ENCODE results near the gene TMEM225B. TPM values are rescaled to one million over a fixed set of nuclear protein-coding genes. Genes with fewer than 3 reads are reported as not detected.

Gene TMEM225B
- total and polyA plus RNA-seq, 7 donors = 0.20 to 0.86 (median 0.42) TPM; not detected in 2

DNA sequence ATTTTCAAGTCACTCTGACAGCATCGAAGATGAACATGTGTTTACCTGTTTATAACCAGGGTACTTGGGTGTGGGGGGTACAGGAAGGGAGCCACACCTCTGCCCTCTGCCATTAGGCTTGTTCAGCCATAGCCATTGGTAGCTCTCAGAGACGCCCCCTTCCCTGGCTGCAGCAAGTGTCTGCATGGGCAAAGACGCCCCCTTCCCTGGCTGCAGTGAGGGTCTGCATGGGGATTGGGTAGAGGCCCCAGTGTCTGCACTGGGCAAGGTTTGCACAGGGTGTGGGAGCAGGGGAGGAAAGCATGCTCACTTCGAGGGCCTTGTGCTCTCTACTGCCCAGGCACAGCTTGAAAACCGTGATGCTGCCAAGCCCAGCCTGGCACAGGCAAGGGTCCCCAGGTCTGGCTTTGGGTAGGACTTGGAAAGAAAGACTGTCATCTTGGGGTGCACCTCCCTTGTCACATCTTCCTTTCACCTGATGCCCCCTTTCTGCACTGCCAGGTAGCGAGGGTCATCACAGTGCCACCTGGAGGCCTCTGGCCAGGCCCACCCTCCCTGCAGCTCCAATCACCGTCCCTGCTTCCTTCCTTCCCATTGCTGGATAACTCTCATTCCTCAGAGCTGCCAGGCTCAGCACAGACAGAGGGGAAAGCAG, 3.7 kb downstream of the TMEM225B start:
- TF ChIP-seq, protein P1, sequence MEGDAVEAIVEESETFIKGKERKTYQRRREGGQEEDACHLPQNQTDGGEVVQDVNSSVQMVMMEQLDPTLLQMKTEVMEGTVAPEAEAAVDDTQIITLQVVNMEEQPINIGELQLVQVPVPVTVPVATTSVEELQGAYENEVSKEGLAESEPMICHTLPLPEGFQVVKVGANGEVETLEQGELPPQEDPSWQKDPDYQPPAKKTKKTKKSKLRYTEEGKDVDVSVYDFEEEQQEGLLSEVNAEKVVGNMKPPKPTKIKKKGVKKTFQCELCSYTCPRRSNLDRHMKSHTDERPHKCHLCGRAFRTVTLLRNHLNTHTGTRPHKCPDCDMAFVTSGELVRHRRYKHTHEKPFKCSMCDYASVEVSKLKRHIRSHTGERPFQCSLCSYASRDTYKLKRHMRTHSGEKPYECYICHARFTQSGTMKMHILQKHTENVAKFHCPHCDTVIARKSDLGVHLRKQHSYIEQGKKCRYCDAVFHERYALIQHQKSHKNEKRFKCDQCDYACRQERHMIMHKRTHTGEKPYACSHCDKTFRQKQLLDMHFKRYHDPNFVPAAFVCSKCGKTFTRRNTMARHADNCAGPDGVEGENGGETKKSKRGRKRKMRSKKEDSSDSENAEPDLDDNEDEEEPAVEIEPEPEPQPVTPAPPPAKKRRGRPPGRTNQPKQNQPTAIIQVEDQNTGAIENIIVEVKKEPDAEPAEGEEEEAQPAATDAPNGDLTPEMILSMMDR (IDR thresholded peaks at IDR 0.05) = no peak
- H3K27me3 ChIP-seq (ENCODE audit: insufficient read depth in 3 of 3, low read length in 2 of 3) = peaks cover 0 to 2% (median 0%) of the 10 kb centered on the region in 3 donors
- WGBS, 3 donors = 53 to 70% (median 60%) methylated on average over 7 of the region's 7 CpGs
- no peaks in the 10 kb centered on the region for H3K4me1 ChIP-seq
- no peaks in the 10 kb centered on the region for H3K9me3 ChIP-seq
- H3K4me3 ChIP-seq = no peak overlapping the region
- intact Hi-C loops (cut with DNase I) = no loop called here
- ATAC-seq (no peak), DNase-seq (no peak)
- H3K36me3 ChIP-seq (ENCODE audit: insufficient read depth in 1 of 2, low read depth in 1 of 2) = no peaks in the 10 kb centered on the region
- H3K27ac ChIP-seq = no peak overlapping the region

DNA sequence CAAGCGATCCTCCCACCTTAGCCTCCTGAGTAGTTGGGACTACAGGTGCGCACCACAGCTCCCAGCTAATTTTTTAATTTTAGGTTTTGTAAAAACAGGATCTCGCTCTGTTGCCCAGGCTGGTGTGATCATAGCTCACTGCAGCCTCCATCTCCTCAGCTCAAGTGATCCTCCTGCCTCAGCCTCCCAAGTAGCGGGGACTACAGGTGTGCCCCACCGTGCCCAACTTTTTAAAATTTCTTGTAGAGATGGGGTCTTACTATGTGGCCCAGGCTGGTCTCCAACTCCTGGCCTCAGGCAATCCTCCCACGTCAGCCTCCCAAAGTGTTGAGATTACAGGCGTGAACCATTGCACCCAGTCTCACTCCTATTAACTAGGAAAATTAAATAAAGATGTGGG, 7.5 kb downstream of the TMEM225B start:
- Histone ChIP-seq H3K27me3 (ENCODE audit: insufficient read depth in 3 of 3, low read length in 2 of 3) (no peaks in the 10 kb centered on the region), H3K9me3 (no peaks in the 10 kb centered on the region), H3K4me1 (no peaks in the 10 kb centered on the region), H3K27ac (no peak overlapping the region), H3K4me3 (no peak overlapping the region), H3K36me3 (ENCODE audit: insufficient read depth in 1 of 2, low read depth in 1 of 2) (no peaks in the 10 kb centered on the region)
- intact Hi-C loops (cut with DNase I) = no loop called here
- no peak for DNase-seq
- WGBS, 3 donors = 90 to 94% (median 92%) methylated on average over 7 of the region's 7 CpGs
- TF ChIP-seq, protein P1 (IDR thresholded peaks at IDR 0.05) = no peak
- no peak for ATAC-seq

DNA sequence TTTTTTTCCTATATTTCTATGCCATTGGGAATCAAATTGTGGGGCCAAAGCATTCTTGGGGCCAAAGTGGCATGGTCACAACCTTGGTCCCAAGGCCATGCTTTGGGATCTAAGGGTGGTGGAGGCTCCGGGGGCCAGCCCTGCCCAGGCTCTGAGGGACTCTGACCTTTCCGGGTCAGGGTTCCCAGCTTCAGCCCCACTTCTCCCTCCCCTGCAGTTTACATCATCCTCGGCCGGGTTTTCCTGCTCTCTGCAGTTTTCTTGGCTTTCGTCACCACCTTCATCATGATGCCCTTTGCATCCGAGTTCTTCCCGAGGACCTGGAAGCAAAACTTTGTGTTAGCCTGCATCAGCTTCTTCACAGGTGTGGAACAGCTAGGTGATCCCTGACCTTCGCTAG, 8.5 kb downstream of the TMEM225B start:
- Histone ChIP-seq H3K27me3 (ENCODE audit: insufficient read depth in 3 of 3, low read length in 2 of 3) (no peaks in the 10 kb centered on the region), H3K4me3 (no peak overlapping the region), H3K27ac (no peak overlapping the region), H3K36me3 (ENCODE audit: insufficient read depth in 1 of 2, low read depth in 1 of 2) (no peaks in the 10 kb centered on the region), H3K4me1 (no peaks in the 10 kb centered on the region), H3K9me3 (no peaks in the 10 kb centered on the region)
- DNase-seq (no peak), ATAC-seq (no peak)
- TF ChIP-seq, protein P1 (IDR thresholded peaks at IDR 0.05) = no peak
- intact Hi-C loops (cut with DNase I) = no loop called here
- WGBS, 3 donors = 60 to 66% (median 64%) methylated on average over 8 of the region's 8 CpGs

DNA sequence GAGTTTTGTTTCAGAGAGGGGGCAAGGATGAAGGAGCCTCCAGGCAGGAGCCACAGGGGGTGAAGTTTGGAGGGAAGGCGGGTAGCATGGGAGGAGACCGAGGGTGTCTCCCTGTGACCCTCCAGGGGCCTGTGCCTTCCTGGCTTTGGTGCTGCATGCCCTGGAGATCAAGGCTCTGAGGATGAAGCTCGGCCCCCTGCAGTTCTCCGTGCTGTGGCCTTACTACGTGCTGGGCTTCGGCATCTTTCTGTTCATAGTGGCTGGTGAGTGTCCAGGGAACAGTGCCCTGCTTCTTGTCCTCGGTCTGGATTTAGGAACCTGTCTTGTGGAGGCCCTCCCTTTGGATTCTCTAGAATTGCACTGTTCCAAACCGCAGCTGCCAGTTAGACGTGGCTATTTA, 9.5 kb downstream of the TMEM225B start:
- intact Hi-C loops (cut with DNase I) = no loop called here
- TF ChIP-seq, protein P1 (IDR thresholded peaks at IDR 0.05) = no peak
- no peaks in the 10 kb centered on the region for H3K27me3 ChIP-seq (ENCODE audit: insufficient read depth in 3 of 3, low read length in 2 of 3)
- 73 to 76% (median 75%) methylated on average over 9 of the region's 9 CpGs for WGBS, 3 donors
- no peak overlapping the region for H3K27ac ChIP-seq
- ATAC-seq = no peak
- H3K9me3 ChIP-seq = no peaks in the 10 kb centered on the region
- no peaks in the 10 kb centered on the region for H3K4me1 ChIP-seq
- DNase-seq = no peak
- no peak overlapping the region for H3K4me3 ChIP-seq
- no peaks in the 10 kb centered on the region for H3K36me3 ChIP-seq (ENCODE audit: insufficient read depth in 1 of 2, low read depth in 1 of 2)

DNA sequence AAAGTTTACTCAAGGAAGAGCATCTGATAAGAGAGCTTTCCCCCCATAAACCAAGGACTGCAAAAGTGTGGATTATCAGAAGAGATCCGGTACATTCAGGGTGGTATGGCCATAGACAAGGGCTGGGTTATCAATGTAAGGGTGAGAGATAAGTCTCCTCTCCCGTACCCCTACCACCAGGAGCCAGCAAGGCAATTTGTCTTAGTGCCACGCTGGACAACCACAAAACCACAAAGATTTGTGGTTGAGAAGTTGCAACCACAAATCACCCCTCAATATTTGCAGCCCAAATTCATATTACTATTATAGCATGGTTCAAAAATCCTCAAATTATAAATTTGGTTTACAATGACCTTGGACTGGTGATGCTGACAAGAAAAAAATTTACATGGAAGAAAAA, 16.4 kb downstream of the TMEM225B start:
- no peaks in the 10 kb centered on the region for H3K27me3 ChIP-seq (ENCODE audit: insufficient read depth in 3 of 3, low read length in 2 of 3)
- ATAC-seq (no peak), DNase-seq (no peak)
- H3K4me3 ChIP-seq = no peak overlapping the region
- intact Hi-C loops (cut with DNase I) = no loop called here
- H3K27ac ChIP-seq = no peak overlapping the region
- peaks cover 10% of the 10 kb centered on the region for H3K4me1 ChIP-seq
- WGBS, 3 donors = 73 to 81% (median 81%) methylated on average over 3 of the region's 3 CpGs
- peaks cover 0 to 15% of the 10 kb centered on the region in 2 donors for H3K36me3 ChIP-seq (ENCODE audit: insufficient read depth in 1 of 2, low read depth in 1 of 2)
- TF ChIP-seq, protein P1 (IDR thresholded peaks at IDR 0.05) = no peak
- H3K9me3 ChIP-seq = no peaks in the 10 kb centered on the region
